ENCODE measurements around the gene CNIH1. TPM values are rescaled to one million over a fixed set of nuclear protein-coding genes. Genes with fewer than 3 reads are reported as not detected.

CNIH1 gene
- total RNA-seq, 1 donor from 2014 or later, result 140 TPM

DNA sequence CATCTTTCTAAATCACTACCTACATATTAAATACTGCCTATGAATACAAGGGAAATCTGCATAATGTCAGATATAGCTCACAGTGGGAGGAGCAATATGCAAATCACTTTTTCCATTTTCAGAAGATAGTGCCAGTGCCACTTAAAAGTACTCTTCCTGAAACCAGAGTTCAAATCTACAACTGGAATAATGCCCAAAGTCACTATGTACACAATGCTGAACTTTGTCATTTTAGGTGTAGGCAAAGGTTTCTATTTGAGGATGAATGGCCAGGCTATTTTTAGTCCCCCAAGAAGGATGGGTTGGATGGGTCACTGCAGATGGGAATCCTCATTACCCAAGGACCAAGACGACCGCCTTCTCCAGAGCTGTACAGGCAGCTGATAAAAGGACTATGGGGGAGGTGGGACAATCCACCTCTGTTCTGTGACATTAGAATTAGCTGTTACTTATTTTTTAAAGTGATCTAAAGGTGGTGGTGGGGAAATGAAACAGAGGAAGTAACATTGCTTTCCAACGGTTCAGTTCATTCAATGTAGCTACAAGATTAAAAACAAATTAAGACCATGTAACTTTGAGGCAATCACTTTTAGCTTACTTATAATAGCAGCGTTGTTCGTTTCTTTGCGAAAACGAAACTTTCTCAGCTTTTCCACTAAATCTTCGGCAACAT, 42.0 kb upstream of the CNIH1 start:
- no peaks in the 10 kb centered on the region for H3K9me3 Mint-ChIP-seq (ENCODE audit: low read depth)
- H3K4me3 Mint-ChIP-seq (ENCODE audit: unreplicated experiment), result no peak overlapping the region
- no peak overlapping the region for H3K27ac Mint-ChIP-seq (ENCODE audit: unreplicated experiment)
- peaks cover 83% of the 10 kb centered on the region for H3K4me1 Mint-ChIP-seq (ENCODE audit: low read depth)
- peaks cover 12% of the 10 kb centered on the region for H3K36me3 Mint-ChIP-seq (ENCODE audit: low read depth)
- TF ChIP-seq, protein P1, sequence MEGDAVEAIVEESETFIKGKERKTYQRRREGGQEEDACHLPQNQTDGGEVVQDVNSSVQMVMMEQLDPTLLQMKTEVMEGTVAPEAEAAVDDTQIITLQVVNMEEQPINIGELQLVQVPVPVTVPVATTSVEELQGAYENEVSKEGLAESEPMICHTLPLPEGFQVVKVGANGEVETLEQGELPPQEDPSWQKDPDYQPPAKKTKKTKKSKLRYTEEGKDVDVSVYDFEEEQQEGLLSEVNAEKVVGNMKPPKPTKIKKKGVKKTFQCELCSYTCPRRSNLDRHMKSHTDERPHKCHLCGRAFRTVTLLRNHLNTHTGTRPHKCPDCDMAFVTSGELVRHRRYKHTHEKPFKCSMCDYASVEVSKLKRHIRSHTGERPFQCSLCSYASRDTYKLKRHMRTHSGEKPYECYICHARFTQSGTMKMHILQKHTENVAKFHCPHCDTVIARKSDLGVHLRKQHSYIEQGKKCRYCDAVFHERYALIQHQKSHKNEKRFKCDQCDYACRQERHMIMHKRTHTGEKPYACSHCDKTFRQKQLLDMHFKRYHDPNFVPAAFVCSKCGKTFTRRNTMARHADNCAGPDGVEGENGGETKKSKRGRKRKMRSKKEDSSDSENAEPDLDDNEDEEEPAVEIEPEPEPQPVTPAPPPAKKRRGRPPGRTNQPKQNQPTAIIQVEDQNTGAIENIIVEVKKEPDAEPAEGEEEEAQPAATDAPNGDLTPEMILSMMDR (IDR thresholded peaks at IDR 0.05), result no peak
- no peak for DNase-seq (ENCODE audit: low spot score)
- H3K27me3 Mint-ChIP-seq (ENCODE audit: low read depth), result no peaks in the 10 kb centered on the region

DNA sequence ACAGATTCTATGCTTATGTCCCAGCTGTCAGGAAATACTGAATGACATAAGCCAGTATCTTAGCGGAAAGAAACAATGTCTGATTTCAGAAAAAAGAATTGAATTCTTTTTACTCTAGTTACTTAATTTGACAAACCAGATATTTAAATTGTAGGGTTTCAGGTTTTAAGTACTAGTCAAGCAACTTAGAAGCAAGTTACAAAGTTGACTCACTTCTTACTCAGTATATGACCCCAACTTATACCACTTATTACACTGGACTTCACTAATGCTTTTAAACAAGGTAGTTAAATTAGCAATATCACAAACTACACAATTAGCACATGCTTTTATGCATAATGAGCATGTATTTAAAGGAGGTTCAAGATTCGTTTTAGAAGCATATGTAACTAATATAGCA, 40.5 kb upstream of the CNIH1 start:
- TF ChIP-seq, protein P1 (IDR thresholded peaks at IDR 0.05), result no peak
- Mint-ChIP-seq H3K27me3 (ENCODE audit: low read depth) (no peaks in the 10 kb centered on the region), H3K36me3 (ENCODE audit: low read depth) (peaks cover 18% of the 10 kb centered on the region), H3K27ac (ENCODE audit: unreplicated experiment) (no peak overlapping the region), H3K4me3 (ENCODE audit: unreplicated experiment) (no peak overlapping the region), H3K4me1 (ENCODE audit: low read depth) (peaks cover 74% of the 10 kb centered on the region), H3K9me3 (ENCODE audit: low read depth) (no peaks in the 10 kb centered on the region)
- no peak for DNase-seq (ENCODE audit: low spot score)

DNA sequence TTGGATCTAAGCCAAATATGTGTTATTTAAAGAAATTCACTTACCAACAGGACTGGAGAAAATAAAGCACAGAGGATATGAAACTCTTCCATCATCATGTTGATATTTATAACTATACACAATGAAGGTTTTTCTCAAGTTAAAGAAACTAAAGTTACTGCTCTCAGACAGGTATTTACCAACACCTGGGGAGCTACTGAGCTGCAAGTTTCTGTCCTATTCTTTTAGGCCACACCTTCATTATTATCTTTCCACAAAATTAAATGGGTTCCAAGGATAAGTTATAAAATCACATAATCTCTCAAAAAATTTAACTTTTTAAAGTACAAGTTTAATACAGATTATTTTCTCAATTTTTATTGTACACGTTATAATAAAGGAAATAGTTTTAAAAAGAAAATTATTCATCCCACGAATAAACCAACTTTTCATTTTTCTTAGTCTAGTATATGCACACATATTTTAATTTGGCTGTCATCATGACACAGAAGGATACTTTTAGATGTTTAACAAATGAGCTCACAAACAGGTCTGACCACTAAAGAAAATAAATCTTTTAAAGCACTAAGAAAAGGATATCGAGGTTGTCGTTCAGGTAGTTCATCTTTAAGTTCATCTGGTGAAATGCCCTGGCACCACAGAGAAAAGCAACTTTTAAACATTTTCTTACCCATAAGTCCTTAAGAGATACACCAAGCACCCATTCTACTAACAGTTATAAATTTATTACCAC, 39.8 kb upstream of the CNIH1 start:
- H3K36me3 Mint-ChIP-seq (ENCODE audit: low read depth), result peaks cover 19% of the 10 kb centered on the region
- peaks cover 74% of the 10 kb centered on the region for H3K4me1 Mint-ChIP-seq (ENCODE audit: low read depth)
- no peak overlapping the region for H3K4me3 Mint-ChIP-seq (ENCODE audit: unreplicated experiment)
- TF ChIP-seq, protein P1 (IDR thresholded peaks at IDR 0.05), result no peak
- H3K9me3 Mint-ChIP-seq (ENCODE audit: low read depth), result no peaks in the 10 kb centered on the region
- peak overlapping the region; percentile 27 for H3K27ac Mint-ChIP-seq (ENCODE audit: unreplicated experiment)
- DNase-seq (ENCODE audit: low spot score), result no peak
- no peaks in the 10 kb centered on the region for H3K27me3 Mint-ChIP-seq (ENCODE audit: low read depth)

DNA sequence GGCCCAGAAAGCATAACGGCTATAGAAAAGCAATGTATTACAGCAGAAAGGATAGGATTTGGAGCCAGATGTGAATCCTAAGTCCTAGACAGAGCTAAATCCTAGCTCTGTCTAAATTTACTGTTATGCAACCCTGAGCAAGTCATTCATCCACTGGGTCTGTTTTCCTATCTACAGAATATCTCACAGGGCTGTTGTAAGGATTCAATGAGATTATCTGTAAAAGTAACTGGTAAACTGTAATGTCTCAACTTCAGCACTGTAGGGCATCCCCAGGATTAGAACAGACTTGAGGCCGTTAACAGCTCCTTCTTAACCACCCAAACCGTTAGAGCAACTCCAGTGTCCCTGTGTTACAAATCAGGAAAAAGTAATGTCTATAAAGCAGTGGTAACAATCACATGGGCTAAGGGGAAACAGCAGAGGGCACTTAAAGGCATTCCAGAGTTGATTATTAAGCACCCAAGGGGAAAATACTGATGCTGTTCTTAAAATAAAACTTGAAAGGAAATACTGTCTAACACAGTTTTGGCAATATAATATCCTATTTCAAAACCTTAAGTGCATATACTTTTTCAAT, 37.6 kb upstream of the CNIH1 start:
- Mint-ChIP-seq H3K27ac (ENCODE audit: unreplicated experiment) (no peak overlapping the region), H3K4me1 (ENCODE audit: low read depth) (peaks cover 74% of the 10 kb centered on the region), H3K27me3 (ENCODE audit: low read depth) (no peaks in the 10 kb centered on the region), H3K4me3 (ENCODE audit: unreplicated experiment) (no peak overlapping the region), H3K36me3 (ENCODE audit: low read depth) (peaks cover 24% of the 10 kb centered on the region), H3K9me3 (ENCODE audit: low read depth) (no peaks in the 10 kb centered on the region)
- TF ChIP-seq, protein P1 (IDR thresholded peaks at IDR 0.05), result no peak
- DNase-seq (ENCODE audit: low spot score), result no peak

DNA sequence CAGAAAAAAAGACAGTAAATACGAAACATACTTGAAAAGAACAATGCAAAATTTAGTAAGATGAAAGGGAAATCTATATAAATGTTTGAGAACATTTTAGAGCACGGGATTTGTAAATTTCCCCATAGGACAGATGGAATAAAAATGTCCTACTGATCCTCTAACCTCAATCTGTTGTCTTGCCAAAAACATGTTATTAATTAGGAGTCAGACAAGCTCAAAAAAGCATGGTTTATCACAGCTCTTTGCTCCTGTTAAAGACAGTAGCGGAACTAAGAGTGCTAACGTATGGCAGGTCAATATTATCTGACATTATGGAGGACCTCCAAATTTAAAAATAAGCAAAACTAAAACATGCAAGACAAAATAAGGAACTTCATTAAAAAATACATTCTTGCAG, 34.7 kb upstream of the CNIH1 start:
- TF ChIP-seq, protein P1 (IDR thresholded peaks at IDR 0.05), result no peak
- DNase-seq (ENCODE audit: low spot score), result no peak
- peak overlapping the region; percentile 67 for H3K27ac Mint-ChIP-seq (ENCODE audit: unreplicated experiment)
- H3K4me3 Mint-ChIP-seq (ENCODE audit: unreplicated experiment), result no peak overlapping the region
- H3K27me3 Mint-ChIP-seq (ENCODE audit: low read depth), result no peaks in the 10 kb centered on the region
- H3K9me3 Mint-ChIP-seq (ENCODE audit: low read depth), result no peaks in the 10 kb centered on the region
- H3K4me1 Mint-ChIP-seq (ENCODE audit: low read depth), result peaks cover 60% of the 10 kb centered on the region
- H3K36me3 Mint-ChIP-seq (ENCODE audit: low read depth), result peaks cover 22% of the 10 kb centered on the region
